ENCODE measurements around the gene ARRB2. TPM values are rescaled to one million over a fixed set of nuclear protein-coding genes. Genes with fewer than 3 reads are reported as not detected.

Gene ARRB2
- total and polyA plus RNA-seq, 2 donors from 2014 or later, result 32.8 to 63.1 TPM

GRCh38 chr17:4672751-4673150 lies 37.7 kb upstream of the ARRB2 start:
- FAIRE-seq (no peak), DNase-seq (no peak)
- no peak for TF ChIP-seq CTCF (IDR thresholded peaks at IDR 0.05; ENCODE audit: borderline replicate concordance, extremely low read depth, insufficient read depth)
- Histone ChIP-seq H3K4me1 (ENCODE audit: control insufficient read depth in 2 of 3, insufficient read depth in 2 of 3, low read depth in 1 of 3, low read length in 3 of 3) (no peaks in the 10 kb centered on the region), H3K9ac (ENCODE audit: low read length in 3 of 3) (no peak overlapping the region), H3K27me3 (ENCODE audit: control insufficient read depth, insufficient read depth, low read length) (no peaks in the 10 kb centered on the region), H3K27ac (ENCODE audit: low read depth in 2 of 2, low read length in 2 of 2) (no peak overlapping the region), H3K4me3 (ENCODE audit: low read length in 3 of 3) (no peak overlapping the region), H3K36me3 (ENCODE audit: control insufficient read depth in 2 of 3, insufficient read depth in 3 of 3, low read length in 3 of 3) (peaks cover 0 to 38% (median 24%) of the 10 kb centered on the region in 3 donors), H3K9me3 (ENCODE audit: control insufficient read depth in 2 of 3, insufficient read depth in 1 of 3, low read length in 3 of 3) (no peaks in the 10 kb centered on the region)
- intact Hi-C loops (cut with DNase I), result no loop called here

- Histone ChIP-seq H3K27me3 (ENCODE audit: control insufficient read depth, insufficient read depth, low read length) (no peaks in the 10 kb centered on the region), H3K4me1 (ENCODE audit: control insufficient read depth in 2 of 3, insufficient read depth in 2 of 3, low read depth in 1 of 3, low read length in 3 of 3) (no peaks in the 10 kb centered on the region), H3K9ac (ENCODE audit: low read length in 3 of 3) (no peak overlapping the region), H3K9me3 (ENCODE audit: control insufficient read depth in 2 of 3, insufficient read depth in 1 of 3, low read length in 3 of 3) (no peaks in the 10 kb centered on the region), H3K4me3 (ENCODE audit: low read length in 3 of 3) (no peak overlapping the region), H3K36me3 (ENCODE audit: control insufficient read depth in 2 of 3, insufficient read depth in 3 of 3, low read length in 3 of 3) (peaks cover 0 to 38% (median 24%) of the 10 kb centered on the region in 3 donors), H3K27ac (ENCODE audit: low read depth in 2 of 2, low read length in 2 of 2) (no peak overlapping the region)
- no peak for TF ChIP-seq CTCF (IDR thresholded peaks at IDR 0.05; ENCODE audit: borderline replicate concordance, extremely low read depth, insufficient read depth)
- FAIRE-seq, result no peak
- intact Hi-C loops (cut with DNase I), result no loop called here
- DNase-seq, result no peak
Measured at GRCh38 chr17:4673169-4673568, 37.3 kb upstream of the ARRB2 start.

GRCh38 chr17:4673986-4674684 lies 36.3 kb upstream of the ARRB2 start:
- no peaks in the 10 kb centered on the region for H3K4me1 ChIP-seq (ENCODE audit: control insufficient read depth in 2 of 3, insufficient read depth in 2 of 3, low read depth in 1 of 3, low read length in 3 of 3)
- H3K27ac ChIP-seq (ENCODE audit: low read depth in 2 of 2, low read length in 2 of 2), result no peak overlapping the region
- TF ChIP-seq CTCF (IDR thresholded peaks at IDR 0.05; ENCODE audit: borderline replicate concordance, extremely low read depth, insufficient read depth), result no peak
- no peaks in the 10 kb centered on the region for H3K27me3 ChIP-seq (ENCODE audit: control insufficient read depth, insufficient read depth, low read length)
- intact Hi-C loops (cut with DNase I), result no loop called here
- FAIRE-seq, result no peak
- no peak overlapping the region for H3K9ac ChIP-seq (ENCODE audit: low read length in 3 of 3)
- peaks cover 0 to 38% (median 24%) of the 10 kb centered on the region in 3 donors for H3K36me3 ChIP-seq (ENCODE audit: control insufficient read depth in 2 of 3, insufficient read depth in 3 of 3, low read length in 3 of 3)
- DNase-seq, result no peak
- H3K4me3 ChIP-seq (ENCODE audit: low read length in 3 of 3), result no peak overlapping the region
- H3K9me3 ChIP-seq (ENCODE audit: control insufficient read depth in 2 of 3, insufficient read depth in 1 of 3, low read length in 3 of 3), result no peaks in the 10 kb centered on the region

GRCh38 chr17:4674685-4674998 lies 35.8 kb upstream of the ARRB2 start:
- Histone ChIP-seq H3K36me3 (ENCODE audit: control insufficient read depth in 2 of 3, insufficient read depth in 3 of 3, low read length in 3 of 3) (peaks cover 0 to 38% (median 24%) of the 10 kb centered on the region in 3 donors), H3K9me3 (ENCODE audit: control insufficient read depth in 2 of 3, insufficient read depth in 1 of 3, low read length in 3 of 3) (no peaks in the 10 kb centered on the region), H3K4me1 (ENCODE audit: control insufficient read depth in 2 of 3, insufficient read depth in 2 of 3, low read depth in 1 of 3, low read length in 3 of 3) (no peaks in the 10 kb centered on the region), H3K4me3 (ENCODE audit: low read length in 3 of 3) (no peak overlapping the region), H3K27ac (ENCODE audit: low read depth in 2 of 2, low read length in 2 of 2) (no peak overlapping the region), H3K9ac (ENCODE audit: low read length in 3 of 3) (no peak overlapping the region), H3K27me3 (ENCODE audit: control insufficient read depth, insufficient read depth, low read length) (no peaks in the 10 kb centered on the region)
- FAIRE-seq, result no peak
- DNase-seq, result no peak
- no peak for TF ChIP-seq CTCF (IDR thresholded peaks at IDR 0.05; ENCODE audit: borderline replicate concordance, extremely low read depth, insufficient read depth)
- intact Hi-C loops (cut with DNase I), result no loop called here
